HepG2 (cell line): ENCODE measurements around the gene SMARCD1. TPM values are rescaled to one million over a fixed set of nuclear protein-coding genes. Genes with fewer than 3 reads are reported as not detected.

Experiments
- CEBPG ChIP-seq: IDR thresholded peaks from 2 replicates; pipeline ENCODE4 v1.6.1; 2016
- EEA1 ChIP-seq: sonication (generic); formaldehyde crosslinking; IDR thresholded peaks from 2 replicates; pipeline ENCODE4 v1.5.1; 2020; ENCODE audit warnings: mild to moderate bottlenecking, missing genetic modification reagents, borderline replicate concordance
- FOXK1 ChIP-seq: sonication (generic); formaldehyde crosslinking; IDR thresholded peaks from 2 replicates; pipeline ENCODE4 v1.4.0; 2020; ENCODE audit warnings: low read depth, missing genetic modification reagents, borderline replicate concordance
- HOXA7 ChIP-seq: sonication (generic); formaldehyde crosslinking; IDR thresholded peaks from 2 replicates; pipeline ENCODE4 v1.8.1; 2022; ENCODE audit warnings: mild to moderate bottlenecking, missing genetic modification reagents, moderate library complexity
- NCOA5 ChIP-seq: sonication (generic); formaldehyde crosslinking; IDR thresholded peaks from 2 replicates; pipeline ENCODE4 v1.4.0; 2020; ENCODE audit warnings: missing genetic modification reagents
- POLR2A ChIP-seq, 2 experiments: IDR thresholded peaks; 2 replicates each; pipeline ENCODE4 v1.6.1; 2011; ENCODE audit warnings: low read depth in 2 of 2, low read length in 2 of 2, mild to moderate bottlenecking in 1 of 2, moderate library complexity in 1 of 2; ENCODE audit not compliant: insufficient read depth in 1 of 2
- RFXAP ChIP-seq: sonication (generic); formaldehyde crosslinking; IDR thresholded peaks from 2 replicates; pipeline ENCODE4 v1.4.0; 2020; ENCODE audit warnings: missing genetic modification reagents, borderline replicate concordance
- TAF15 ChIP-seq: fragments of 200-400 bp; formaldehyde crosslinking; IDR thresholded peaks from one replicate; pipeline ENCODE4 v1.6.1; 2018; ENCODE audit warnings: mild to moderate bottlenecking, low read depth, low read length; ENCODE audit not compliant: poor library complexity, severe bottlenecking
- TCF7 ChIP-seq: sonication (generic); IDR thresholded peaks from 2 replicates; pipeline ENCODE4 v1.6.1; 2016; ENCODE audit warnings: antibody characterized with exemption, low read depth
- TSC22D2 ChIP-seq: sonication (generic); formaldehyde crosslinking; IDR thresholded peaks from 2 replicates; pipeline ENCODE4 v1.5.1; 2020; ENCODE audit warnings: missing genetic modification reagents, mild to moderate bottlenecking, borderline replicate concordance
- YEATS2 ChIP-seq: sonication (generic); formaldehyde crosslinking; IDR thresholded peaks from 2 replicates; pipeline ENCODE4 v1.4.0; 2020; ENCODE audit warnings: missing genetic modification reagents, borderline replicate concordance
- ZBTB49 ChIP-seq: sonication (generic); formaldehyde crosslinking; IDR thresholded peaks from 2 replicates; pipeline ENCODE4 v1.4.0; 2020; ENCODE audit warnings: missing genetic modification reagents, borderline replicate concordance
- ZNF672 ChIP-seq: sonication (generic); formaldehyde crosslinking; IDR thresholded peaks from 2 replicates; pipeline ENCODE4 v1.8.1; 2022; ENCODE audit warnings: missing genetic modification reagents
- ZSCAN5A ChIP-seq: sonication (generic); formaldehyde crosslinking; IDR thresholded peaks from 2 replicates; pipeline ENCODE4 v1.8.0; 2022; ENCODE audit warnings: mild to moderate bottlenecking, missing genetic modification reagents, borderline replicate concordance
- polyA plus RNA-seq, 8 experiments: library from polyadenylated mRNA; depleted of rRNA in 3 of 8; stranded (reverse) in 7 of 8; unstranded in 1 of 8; fragments of >200 nt; fragmentation: Illumina TruSeq in 4 of 8; extraction: Trizol in 4 of 8; gene quantifications; 2 replicates each; pipeline versions ENCODE4 v1.2.1 to v1.2.3, GENCODE V29; 2011 to 2016; ENCODE audit warnings: low read depth in 4 of 8, missing spikeins in 1 of 8, mixed read lengths in 1 of 8; ENCODE audit not compliant: insufficient read depth in 1 of 8
- total RNA-seq, 5 experiments: library from RNA; depleted of rRNA; stranded (reverse); fragments of >200 nt; fragmentation: Illumina TruSeq; extraction: Trizol; gene quantifications; 2 replicates each; pipeline ENCODE4 v1.2.3, GENCODE V29; 2016; ENCODE audit warnings: low read depth in 1 of 5
- TF ChIP-seq, protein P1 (sequence below), 2 experiments: sonication (generic) in 1 of 2; formaldehyde crosslinking in 1 of 2; IDR thresholded peaks; 2 replicates each; pipeline versions ENCODE4 v1.4.0 to v1.6.1; 2016 to 2020; ENCODE audit warnings: borderline replicate concordance in 1 of 2, low read depth in 1 of 2, mild to moderate bottlenecking in 1 of 2, missing genetic modification reagents in 1 of 2
- TF ChIP-seq, protein P2 (sequence below): sonication (generic); formaldehyde crosslinking; IDR thresholded peaks from 2 replicates; pipeline ENCODE4 v1.9.0; 2021; ENCODE audit warnings: missing genetic modification reagents, borderline replicate concordance

SMARCD1 gene
- total and polyA plus RNA-seq, 2 of the 13 experiments (the other 11 are each of a cell fraction or from before 2014, with no cell fraction given), result 51.7 to 54.6 TPM

GRCh38 chr12:50074936-50075807 is 10.0 kb upstream of the SMARCD1 start (continued):
- TF ChIP-seq, protein P1, sequence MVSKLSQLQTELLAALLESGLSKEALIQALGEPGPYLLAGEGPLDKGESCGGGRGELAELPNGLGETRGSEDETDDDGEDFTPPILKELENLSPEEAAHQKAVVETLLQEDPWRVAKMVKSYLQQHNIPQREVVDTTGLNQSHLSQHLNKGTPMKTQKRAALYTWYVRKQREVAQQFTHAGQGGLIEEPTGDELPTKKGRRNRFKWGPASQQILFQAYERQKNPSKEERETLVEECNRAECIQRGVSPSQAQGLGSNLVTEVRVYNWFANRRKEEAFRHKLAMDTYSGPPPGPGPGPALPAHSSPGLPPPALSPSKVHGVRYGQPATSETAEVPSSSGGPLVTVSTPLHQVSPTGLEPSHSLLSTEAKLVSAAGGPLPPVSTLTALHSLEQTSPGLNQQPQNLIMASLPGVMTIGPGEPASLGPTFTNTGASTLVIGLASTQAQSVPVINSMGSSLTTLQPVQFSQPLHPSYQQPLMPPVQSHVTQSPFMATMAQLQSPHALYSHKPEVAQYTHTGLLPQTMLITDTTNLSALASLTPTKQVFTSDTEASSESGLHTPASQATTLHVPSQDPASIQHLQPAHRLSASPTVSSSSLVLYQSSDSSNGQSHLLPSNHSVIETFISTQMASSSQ (IDR thresholded peaks at IDR 0.05; ENCODE audit: low read depth), result no peak
- TF ChIP-seq, protein P1 (CRISPR knock-in tag; IDR thresholded peaks at IDR 0.05; ENCODE audit: borderline replicate concordance), result no peak
- TF ChIP-seq TAF15, result no peak
- no peak for TF ChIP-seq ZSCAN5A (CRISPR knock-in tag)
- TF ChIP-seq RFXAP (CRISPR knock-in tag), result peak; percentile 91; the same call in 1 of the 2 replicates
- TF ChIP-seq, protein P2, sequence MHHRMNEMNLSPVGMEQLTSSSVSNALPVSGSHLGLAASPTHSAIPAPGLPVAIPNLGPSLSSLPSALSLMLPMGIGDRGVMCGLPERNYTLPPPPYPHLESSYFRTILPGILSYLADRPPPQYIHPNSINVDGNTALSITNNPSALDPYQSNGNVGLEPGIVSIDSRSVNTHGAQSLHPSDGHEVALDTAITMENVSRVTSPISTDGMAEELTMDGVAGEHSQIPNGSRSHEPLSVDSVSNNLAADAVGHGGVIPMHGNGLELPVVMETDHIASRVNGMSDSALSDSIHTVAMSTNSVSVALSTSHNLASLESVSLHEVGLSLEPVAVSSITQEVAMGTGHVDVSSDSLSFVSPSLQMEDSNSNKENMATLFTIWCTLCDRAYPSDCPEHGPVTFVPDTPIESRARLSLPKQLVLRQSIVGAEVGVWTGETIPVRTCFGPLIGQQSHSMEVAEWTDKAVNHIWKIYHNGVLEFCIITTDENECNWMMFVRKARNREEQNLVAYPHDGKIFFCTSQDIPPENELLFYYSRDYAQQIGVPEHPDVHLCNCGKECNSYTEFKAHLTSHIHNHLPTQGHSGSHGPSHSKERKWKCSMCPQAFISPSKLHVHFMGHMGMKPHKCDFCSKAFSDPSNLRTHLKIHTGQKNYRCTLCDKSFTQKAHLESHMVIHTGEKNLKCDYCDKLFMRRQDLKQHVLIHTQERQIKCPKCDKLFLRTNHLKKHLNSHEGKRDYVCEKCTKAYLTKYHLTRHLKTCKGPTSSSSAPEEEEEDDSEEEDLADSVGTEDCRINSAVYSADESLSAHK (CRISPR knock-in tag), result no peak
- no peak for TF ChIP-seq NCOA5 (CRISPR knock-in tag)
- TF ChIP-seq TCF7, result no peak
- no peak for TF ChIP-seq YEATS2 (CRISPR knock-in tag)
- TF ChIP-seq TSC22D2 (CRISPR knock-in tag), result peak; percentile 82; the same call in 1 of the 2 replicates
- TF ChIP-seq POLR2A (IDR thresholded peaks at IDR 0.05; ENCODE audit: insufficient read depth in 1 of 2, low read depth in 2 of 2, low read length in 2 of 2), result peak in 1 of 2 experiments; percentile 28; a peak in 1 of 4 replicates
- TF ChIP-seq ZBTB49 (CRISPR knock-in tag), result no peak
- TF ChIP-seq FOXK1 (CRISPR knock-in tag), result no peak
- TF ChIP-seq EEA1 (CRISPR knock-in tag), result no peak
- TF ChIP-seq HOXA7 (CRISPR knock-in tag), result no peak
- no peak; the same call in 1 of the 2 replicates for TF ChIP-seq CEBPG
- no peak for TF ChIP-seq ZNF672 (CRISPR knock-in tag)
